ENCODE data around the gene SEC63. TPM values are rescaled to one million over a fixed set of nuclear protein-coding genes. Genes with fewer than 3 reads are reported as not detected.
"Not testable (repeated sequence)": the region's sequence is repeated elsewhere in the genome, so short reads cannot be mapped to it uniquely, and the experiment has no call there.

Gene SEC63
- total and polyA plus RNA-seq, 7 experiments from 2014 or later, result 24.6 to 89.0 (median 84.8) TPM

GRCh38 chr6:107936910-107937292 lies 21.1 kb downstream of the SEC63 start:
- intact Hi-C loops (cut with micrococcal nuclease); ATAC-seq; H3K27ac ChIP-seq (ENCODE audit: low read depth, low read length); H3K9me3 ChIP-seq (ENCODE audit: control insufficient read depth in 2 of 3, low read length in 3 of 3); H3K4me3 ChIP-seq (ENCODE audit: low read length); H3K27me3 Mint-ChIP-seq; H3K4me3 Mint-ChIP-seq; H3K27me3 ChIP-seq (ENCODE audit: control insufficient read depth in 2 of 2, insufficient read depth in 2 of 2, low read length in 2 of 2); CTCF ChIA-PET; H3K4me1 ChIP-seq (ENCODE audit: control insufficient read depth in 2 of 2, insufficient read depth in 2 of 2, low read length in 2 of 2); H3K36me3 ChIP-seq (ENCODE audit: control insufficient read depth in 2 of 3, insufficient read depth in 3 of 3, low read length in 3 of 3); DNase-seq; POLR2A ChIA-PET: not testable (repeated sequence)
- Mint-ChIP-seq H3K27ac (peak overlapping the region in 1 of 9 donors; percentile 31), H3K36me3 (peaks cover 8 to 38% (median 28%) of the 10 kb centered on the region in 5 donors), H3K4me1 (peaks cover 9 to 42% (median 37%) of the 10 kb centered on the region in 7 donors), H3K9me3 (peaks cover 0 to 17% (median 8%) of the 10 kb centered on the region in 11 donors)

- intact Hi-C loops (cut with micrococcal nuclease), result no loop called here
- no peaks in the 10 kb centered on the region for H3K9me3 ChIP-seq (ENCODE audit: control insufficient read depth in 2 of 3, low read length in 3 of 3)
- ATAC-seq, result no peak
- H3K4me1 ChIP-seq (ENCODE audit: control insufficient read depth in 2 of 2, insufficient read depth in 2 of 2, low read length in 2 of 2), result no peaks in the 10 kb centered on the region
- Mint-ChIP-seq H3K36me3 (peaks cover 8 to 41% (median 30%) of the 10 kb centered on the region in 5 donors), H3K4me3 (no peak overlapping the region), H3K9me3 (peaks cover 0 to 19% (median 8%) of the 10 kb centered on the region in 11 donors), H3K27ac (no peak overlapping the region), H3K27me3 (no peaks in the 10 kb centered on the region), H3K4me1 (peaks cover 10 to 41% (median 35%) of the 10 kb centered on the region in 7 donors)
- CTCF ChIA-PET, result no interaction called here
- no peaks in the 10 kb centered on the region for H3K27me3 ChIP-seq (ENCODE audit: control insufficient read depth in 2 of 2, insufficient read depth in 2 of 2, low read length in 2 of 2)
- POLR2A ChIA-PET, result no interaction called here
- no peak for DNase-seq
- H3K4me3 ChIP-seq (ENCODE audit: low read length), result no peak overlapping the region
- no peak overlapping the region for H3K27ac ChIP-seq (ENCODE audit: low read depth, low read length)
- H3K36me3 ChIP-seq (ENCODE audit: control insufficient read depth in 2 of 3, insufficient read depth in 3 of 3, low read length in 3 of 3), result no peaks in the 10 kb centered on the region
Measured at GRCh38 chr6:107936162-107936909, 21.7 kb downstream of the SEC63 start.

GRCh38 chr6:107934229-107934628 lies 23.8 kb downstream of the SEC63 start:
- not testable (repeated sequence) for ATAC-seq

GRCh38 chr6:107932580-107932979 lies 25.4 kb downstream of the SEC63 start:
- Mint-ChIP-seq H3K9me3 (peaks cover 0 to 19% (median 8%) of the 10 kb centered on the region in 11 donors), H3K4me3 (peak overlapping the region in 2 of 10 donors; percentile 5 to 16), H3K27me3 (no peaks in the 10 kb centered on the region), H3K27ac (no peak overlapping the region), H3K36me3 (peaks cover 13 to 41% (median 34%) of the 10 kb centered on the region in 5 donors), H3K4me1 (peaks cover 3 to 33% (median 24%) of the 10 kb centered on the region in 7 donors)
- Histone ChIP-seq H3K4me1 (ENCODE audit: control insufficient read depth in 2 of 2, insufficient read depth in 2 of 2, low read length in 2 of 2) (no peaks in the 10 kb centered on the region), H3K27me3 (ENCODE audit: control insufficient read depth in 2 of 2, insufficient read depth in 2 of 2, low read length in 2 of 2) (no peaks in the 10 kb centered on the region), H3K4me3 (ENCODE audit: low read length) (no peak overlapping the region), H3K27ac (ENCODE audit: low read depth, low read length) (no peak overlapping the region), H3K36me3 (ENCODE audit: control insufficient read depth in 2 of 3, insufficient read depth in 3 of 3, low read length in 3 of 3) (peaks cover 0 to 4% (median 0%) of the 10 kb centered on the region in 3 experiments), H3K9me3 (ENCODE audit: control insufficient read depth in 2 of 3, low read length in 3 of 3) (no peaks in the 10 kb centered on the region)
- ChIA-PET CTCF (no interaction called here), POLR2A (no interaction called here)
- DNase-seq (no peak), ATAC-seq (no peak)
- intact Hi-C loops (cut with micrococcal nuclease), result no loop called here

More at GRCh38 chr6:107934229-107934628, 23.8 kb downstream of the SEC63 start:
- H3K4me3 ChIP-seq (ENCODE audit: low read length); H3K27me3 ChIP-seq (ENCODE audit: control insufficient read depth in 2 of 2, insufficient read depth in 2 of 2, low read length in 2 of 2); H3K4me1 ChIP-seq (ENCODE audit: control insufficient read depth in 2 of 2, insufficient read depth in 2 of 2, low read length in 2 of 2); H3K9me3 ChIP-seq (ENCODE audit: control insufficient read depth in 2 of 3, low read length in 3 of 3); H3K4me3 Mint-ChIP-seq; intact Hi-C loops (cut with micrococcal nuclease); POLR2A ChIA-PET; DNase-seq; CTCF ChIA-PET; H3K36me3 ChIP-seq (ENCODE audit: control insufficient read depth in 2 of 3, insufficient read depth in 3 of 3, low read length in 3 of 3); H3K27me3 Mint-ChIP-seq; H3K27ac Mint-ChIP-seq; H3K27ac ChIP-seq (ENCODE audit: low read depth, low read length): not testable (repeated sequence)
- Mint-ChIP-seq H3K36me3 (peaks cover 8 to 37% (median 26%) of the 10 kb centered on the region in 5 donors), H3K4me1 (peaks cover 6 to 31% (median 24%) of the 10 kb centered on the region in 7 donors), H3K9me3 (peaks cover 0 to 19% (median 8%) of the 10 kb centered on the region in 11 donors)

- Mint-ChIP-seq H3K36me3 (peaks cover 13 to 38% (median 33%) of the 10 kb centered on the region in 5 donors), H3K9me3 (peaks cover 0 to 19% (median 8%) of the 10 kb centered on the region in 11 donors), H3K27ac (no peak overlapping the region), H3K27me3 (no peaks in the 10 kb centered on the region), H3K4me1 (peaks cover 3 to 32% (median 24%) of the 10 kb centered on the region in 7 donors), H3K4me3 (no peak overlapping the region)
- no peaks in the 10 kb centered on the region for H3K27me3 ChIP-seq (ENCODE audit: control insufficient read depth in 2 of 2, insufficient read depth in 2 of 2, low read length in 2 of 2)
- H3K36me3 ChIP-seq (ENCODE audit: control insufficient read depth in 2 of 3, insufficient read depth in 3 of 3, low read length in 3 of 3), result peaks cover 0 to 4% (median 0%) of the 10 kb centered on the region in 3 experiments
- intact Hi-C loops (cut with micrococcal nuclease), result no loop called here
- CTCF ChIA-PET, result no interaction called here
- no peaks in the 10 kb centered on the region for H3K4me1 ChIP-seq (ENCODE audit: control insufficient read depth in 2 of 2, insufficient read depth in 2 of 2, low read length in 2 of 2)
- no peaks in the 10 kb centered on the region for H3K9me3 ChIP-seq (ENCODE audit: control insufficient read depth in 2 of 3, low read length in 3 of 3)
- ATAC-seq, result no peak
- DNase-seq, result no peak
- H3K4me3 ChIP-seq (ENCODE audit: low read length), result no peak overlapping the region
- POLR2A ChIA-PET, result interaction anchor here (1.4 kb wide), 1 partner anchor 10 kb away, joined by 4 read pairs; no protein-coding TSS in a partner anchor
- no peak overlapping the region for H3K27ac ChIP-seq (ENCODE audit: low read depth, low read length)
Measured at GRCh38 chr6:107931894-107932293, 26.1 kb downstream of the SEC63 start.

- Mint-ChIP-seq H3K4me3 (no peak overlapping the region), H3K9me3 (peaks cover 0 to 19% (median 8%) of the 10 kb centered on the region in 11 donors), H3K27ac (peak overlapping the region in 3 of 9 donors; percentile 7 to 46 (median 7)), H3K4me1 (peaks cover 3 to 37% (median 23%) of the 10 kb centered on the region in 7 donors), H3K36me3 (peaks cover 13 to 45% (median 44%) of the 10 kb centered on the region in 5 donors), H3K27me3 (no peaks in the 10 kb centered on the region)
- Histone ChIP-seq H3K4me3 (ENCODE audit: low read length) (no peak overlapping the region), H3K9me3 (ENCODE audit: control insufficient read depth in 2 of 3, low read length in 3 of 3) (no peaks in the 10 kb centered on the region), H3K27me3 (ENCODE audit: control insufficient read depth in 2 of 2, insufficient read depth in 2 of 2, low read length in 2 of 2) (no peaks in the 10 kb centered on the region), H3K27ac (ENCODE audit: low read depth, low read length) (no peak overlapping the region), H3K4me1 (ENCODE audit: control insufficient read depth in 2 of 2, insufficient read depth in 2 of 2, low read length in 2 of 2) (no peaks in the 10 kb centered on the region), H3K36me3 (ENCODE audit: control insufficient read depth in 2 of 3, insufficient read depth in 3 of 3, low read length in 3 of 3) (peaks cover 0 to 4% (median 0%) of the 10 kb centered on the region in 3 experiments)
- ATAC-seq (no peak), DNase-seq (no peak)
- POLR2A ChIA-PET, result no interaction called here
- intact Hi-C loops (cut with micrococcal nuclease), result no loop called here
- CTCF ChIA-PET, result no interaction called here
Measured at GRCh38 chr6:107928984-107929383, 29.0 kb downstream of the SEC63 start.
